Mesodermal cell (in vitro differentiated cells): Measurements from ENCODE around the gene FBL.

ENCODE experiments used
- H3K27ac ChIP-seq: 2 replicates; pipeline ENCODE4 v1.7.0; 2013; ENCODE audit warnings: mild to moderate bottlenecking, low read depth, low read length, moderate library complexity; ENCODE audit not compliant: severe bottlenecking
- H3K36me3 ChIP-seq: 2 replicates; pipeline ENCODE4 v1.7.1; 2013; ENCODE audit warnings: mild to moderate bottlenecking, low read length, moderate library complexity; ENCODE audit not compliant: control insufficient read depth, insufficient read depth
- H3K4me1 ChIP-seq: one replicate; pipeline ENCODE4 v1.7.1; 2013; ENCODE audit warnings: mild to moderate bottlenecking, low read length; ENCODE audit not compliant: insufficient read depth, control insufficient read depth, poor library complexity, severe bottlenecking
- H3K4me3 ChIP-seq: 2 replicates; pipeline ENCODE4 v1.7.0; 2013; ENCODE audit warnings: low read length, control low read depth, mild to moderate bottlenecking; ENCODE audit not compliant: insufficient read depth, poor library complexity, severe bottlenecking; ENCODE audit errors: extremely low read depth
- H3K9me3 ChIP-seq: 2 replicates; pipeline ENCODE4 v1.7.1; 2013; ENCODE audit warnings: mild to moderate bottlenecking, low read length, moderate library complexity; ENCODE audit not compliant: control insufficient read depth
- WGBS, 2 experiments: methylation state at CpG; one replicate each; pipeline ENCODE4 v1.1.5; 2013; ENCODE audit warnings: missing lambda C conversion rate in 2 of 2; ENCODE audit not compliant: insufficient coverage in 2 of 2; 5-methylcytosine and 5-hydroxymethylcytosine counted together

Gene FBL

DNA sequence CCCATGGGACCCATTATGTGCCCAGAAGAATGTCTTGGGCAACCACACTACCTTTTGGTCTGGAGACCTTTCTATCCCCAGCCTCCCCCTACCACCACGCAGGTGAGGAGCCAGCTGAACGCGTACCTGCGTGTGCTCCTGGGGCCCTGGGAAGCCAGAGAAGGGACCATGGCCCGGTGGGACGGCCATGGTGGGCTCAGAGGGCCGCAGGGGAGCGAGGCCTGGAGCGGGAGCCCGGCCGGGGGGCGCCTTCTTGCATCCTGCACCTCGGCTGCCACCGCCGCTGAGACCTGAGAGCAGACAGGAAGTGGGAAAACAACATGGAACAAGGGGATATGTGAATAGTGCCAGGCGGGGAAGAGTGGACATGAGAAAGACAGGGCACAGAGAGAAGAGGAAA lies 14.5 kb downstream of the FBL start:
- H3K4me3 ChIP-seq, result no peak overlapping the region
- peaks cover 72% of the 10 kb centered on the region for H3K36me3 ChIP-seq
- WGBS, 2 experiments, result 92 to 99% methylated on average over 12 to 15 of the region's 16 CpGs
- H3K9me3 ChIP-seq, result no peaks in the 10 kb centered on the region
- no peak overlapping the region for H3K27ac ChIP-seq
- H3K4me1 ChIP-seq, result peaks cover 8% of the 10 kb centered on the region

DNA sequence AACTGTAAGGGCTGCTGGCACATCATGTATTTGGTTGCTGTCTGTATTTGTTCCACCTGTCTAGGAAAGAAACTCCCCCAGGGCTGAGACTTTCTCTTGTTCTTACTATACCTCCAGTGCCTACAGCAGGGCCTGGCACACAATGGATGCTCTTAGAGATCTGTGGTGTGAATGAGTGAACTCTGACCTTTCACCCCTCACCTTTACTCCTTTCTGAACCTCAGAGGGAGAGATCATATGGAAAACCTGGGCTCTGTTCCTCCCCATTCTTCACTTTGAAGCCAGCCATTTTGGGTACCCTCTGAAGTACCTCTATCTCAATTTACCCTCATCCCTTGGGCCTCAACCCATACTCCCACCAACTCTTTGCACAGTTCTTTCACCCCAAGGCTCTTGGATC lies 15.3 kb downstream of the FBL start:
- Histone ChIP-seq H3K4me3 (no peak overlapping the region), H3K27ac (no peak overlapping the region), H3K36me3 (peaks cover 69% of the 10 kb centered on the region), H3K9me3 (no peaks in the 10 kb centered on the region), H3K4me1 (peaks cover 8% of the 10 kb centered on the region)

DNA sequence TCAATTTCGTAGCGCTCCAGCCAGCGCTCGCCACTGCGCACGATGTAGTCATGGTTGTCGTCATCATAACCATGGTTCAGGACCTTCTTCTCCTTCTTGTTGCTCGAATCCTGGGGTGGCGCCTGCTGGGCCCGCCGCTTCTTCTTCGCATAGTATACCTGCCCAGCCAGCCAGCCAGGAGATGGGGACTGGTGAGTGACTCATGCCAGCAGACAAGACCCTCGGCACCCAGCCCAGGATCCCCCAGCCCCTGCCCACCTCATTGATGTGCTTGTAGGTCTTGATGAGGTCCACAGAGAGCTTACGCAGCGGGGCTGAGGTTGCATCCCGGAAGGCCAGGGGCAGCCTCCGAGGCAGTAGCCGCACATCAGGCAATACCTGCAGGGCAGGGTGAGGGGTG lies 15.8 kb downstream of the FBL start:
- WGBS, 2 experiments, result 97 to 98% methylated on average over 13 to 18 of the region's 18 CpGs
- Histone ChIP-seq H3K36me3 (peaks cover 68% of the 10 kb centered on the region), H3K9me3 (no peaks in the 10 kb centered on the region), H3K27ac (no peak overlapping the region), H3K4me3 (no peak overlapping the region), H3K4me1 (peaks cover 8% of the 10 kb centered on the region)

DNA sequence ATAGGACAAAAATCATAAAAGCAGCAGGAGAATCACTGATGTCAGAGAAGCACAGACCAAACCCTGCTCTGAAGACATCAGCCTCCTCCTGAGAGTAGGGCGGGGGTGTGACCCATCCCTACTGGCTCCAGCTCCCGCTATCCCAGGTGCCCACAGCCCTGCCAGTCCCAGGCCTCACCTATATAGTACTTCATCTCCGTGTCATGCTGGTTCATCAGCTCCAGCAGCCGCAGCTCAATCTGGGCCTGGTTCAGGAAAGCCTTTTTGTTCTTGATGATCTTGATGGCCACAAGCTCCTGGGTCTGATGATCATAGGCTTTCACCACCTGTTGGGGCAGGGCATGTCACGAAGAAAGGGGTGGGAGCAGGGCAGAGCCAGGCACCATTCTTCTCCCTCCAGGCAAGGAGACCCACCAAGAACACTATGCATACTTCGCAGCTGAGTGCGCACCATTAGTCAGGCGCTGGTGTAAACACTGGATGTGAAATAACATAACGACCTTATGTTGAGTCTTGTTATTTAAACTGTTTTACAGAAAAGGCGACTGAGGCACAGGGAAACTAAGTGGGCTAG lies 16.4 kb downstream of the FBL start:
- peaks cover 65% of the 10 kb centered on the region for H3K36me3 ChIP-seq
- H3K9me3 ChIP-seq, result no peaks in the 10 kb centered on the region
- H3K4me3 ChIP-seq, result no peak overlapping the region
- WGBS, 2 experiments, result 93 to 96% methylated on average over 10 of the region's 10 CpGs
- no peak overlapping the region for H3K27ac ChIP-seq
- peaks cover 8% of the 10 kb centered on the region for H3K4me1 ChIP-seq

DNA sequence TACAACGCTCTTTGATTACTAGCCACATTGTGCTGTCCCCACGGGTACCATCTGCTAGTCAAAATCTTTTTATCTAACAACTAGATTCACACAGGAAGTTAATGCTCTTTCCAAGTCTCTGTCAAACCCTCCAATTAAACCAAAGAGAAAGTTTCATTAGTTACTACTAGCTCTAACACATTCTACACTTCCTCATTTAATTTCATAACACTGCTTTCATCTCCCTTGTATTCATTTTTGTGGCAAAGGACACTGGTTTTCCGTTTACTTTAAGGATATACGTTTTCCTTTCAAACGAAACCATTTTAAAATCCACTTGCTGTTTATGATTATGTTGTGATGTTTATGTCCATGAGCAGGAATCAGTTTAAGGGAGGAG lies 17.5 kb downstream of the FBL start:
- 94 to 95% methylated on average over 2 of the region's 5 CpGs for WGBS, 2 experiments
- H3K36me3 ChIP-seq, result peaks cover 59% of the 10 kb centered on the region
- no peaks in the 10 kb centered on the region for H3K9me3 ChIP-seq
- H3K4me3 ChIP-seq, result no peak overlapping the region
- H3K27ac ChIP-seq, result no peak overlapping the region
- peaks cover 5% of the 10 kb centered on the region for H3K4me1 ChIP-seq

DNA sequence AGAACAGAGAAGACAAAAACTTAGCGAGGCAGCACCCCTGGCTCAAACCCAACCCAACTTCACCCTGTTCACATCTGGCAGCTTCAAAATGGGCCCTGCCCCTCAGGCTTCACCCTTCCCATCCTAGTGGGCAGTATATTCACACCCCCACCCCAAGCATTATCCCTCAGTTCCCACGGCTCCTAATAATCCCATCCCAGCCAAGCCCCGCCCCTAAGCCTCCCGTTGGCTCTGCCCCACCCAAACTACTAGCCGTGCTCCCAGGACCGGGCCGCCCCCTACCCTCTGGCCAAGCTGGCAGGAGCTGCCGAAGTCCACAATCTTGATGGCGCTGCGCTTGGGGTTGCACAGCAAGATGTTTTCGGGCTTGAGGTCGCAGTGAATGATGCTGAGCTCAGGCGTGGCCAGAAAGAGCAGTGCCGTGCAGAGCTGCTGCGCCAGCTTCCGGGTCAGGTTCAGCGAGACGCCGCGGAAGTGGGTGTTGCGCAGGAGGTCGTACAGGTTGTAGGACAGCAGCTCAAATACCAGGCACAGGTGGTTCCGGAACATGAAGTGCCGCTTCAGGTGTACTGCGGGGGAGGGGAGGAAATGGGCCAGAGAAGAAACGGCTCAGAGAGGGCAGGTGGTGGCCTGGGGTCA lies 18.0 kb downstream of the FBL start:
- H3K4me1 ChIP-seq, result peaks cover 5% of the 10 kb centered on the region
- peaks cover 59% of the 10 kb centered on the region for H3K36me3 ChIP-seq
- H3K27ac ChIP-seq, result no peak overlapping the region
- no peak overlapping the region for H3K4me3 ChIP-seq
- no peaks in the 10 kb centered on the region for H3K9me3 ChIP-seq
- WGBS, 2 experiments, result 93 to 96% methylated on average over 24 to 26 of the region's 26 CpGs

DNA sequence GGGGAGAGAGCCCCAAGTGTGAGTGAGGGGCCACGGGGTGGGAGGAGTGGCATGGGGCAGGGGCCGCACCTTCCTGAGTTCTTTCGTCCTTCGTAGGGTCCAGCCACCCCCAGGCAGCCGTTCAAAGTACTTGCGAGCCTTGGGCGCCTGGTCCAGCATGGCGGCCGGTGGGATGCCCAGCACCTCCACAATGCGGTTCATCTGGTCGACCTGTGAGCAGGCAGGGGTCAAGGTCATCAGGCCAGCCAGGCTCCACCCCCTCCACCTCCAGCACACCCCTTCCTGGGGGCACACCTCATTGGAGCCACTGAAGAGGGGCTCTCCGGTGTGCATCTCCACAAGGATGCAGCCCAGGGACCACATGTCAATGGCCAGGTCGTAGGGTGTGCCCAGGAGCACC lies 19.0 kb downstream of the FBL start:
- Histone ChIP-seq H3K9me3 (no peaks in the 10 kb centered on the region), H3K27ac (no peak overlapping the region), H3K4me1 (peaks cover 5% of the 10 kb centered on the region), H3K4me3 (no peak overlapping the region), H3K36me3 (peaks cover 59% of the 10 kb centered on the region)
- WGBS, 2 experiments, result 97 to 98% methylated on average over 11 to 12 of the region's 13 CpGs

DNA sequence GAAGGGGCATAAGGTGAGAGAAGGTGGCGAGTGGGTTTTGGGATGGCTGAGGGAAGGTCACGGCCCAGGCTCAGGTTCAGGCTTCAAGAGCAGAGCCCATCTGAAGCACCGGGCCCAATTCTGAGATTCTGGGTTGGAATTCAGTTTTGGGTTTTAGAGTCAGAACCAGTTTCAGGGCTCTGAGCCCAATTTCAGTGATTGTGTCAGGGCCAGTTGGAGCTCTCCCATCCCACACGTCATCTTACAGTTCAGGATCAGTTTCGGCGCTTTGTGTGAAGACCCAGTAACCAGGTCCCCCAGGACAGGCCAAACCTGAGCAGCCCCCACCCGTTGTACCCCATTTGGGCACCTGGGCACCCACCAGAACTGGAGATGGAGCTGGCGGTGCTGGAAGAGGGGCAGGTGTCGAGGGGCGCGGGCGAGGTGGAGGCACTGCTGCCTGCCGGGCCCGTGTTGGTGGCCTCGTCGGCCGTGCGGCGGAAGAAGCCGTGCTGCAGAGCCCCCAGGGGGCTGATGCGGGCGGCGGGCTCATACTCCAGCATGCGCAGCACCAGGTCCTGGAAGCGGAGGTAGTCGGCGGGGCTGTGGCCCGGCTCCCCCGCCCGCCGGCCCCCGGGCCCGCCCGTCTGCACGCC lies 19.8 kb downstream of the FBL start:
- WGBS, 2 experiments, result 97 to 98% methylated on average over 22 to 28 of the region's 35 CpGs
- Histone ChIP-seq H3K4me1 (peaks cover 5% of the 10 kb centered on the region), H3K36me3 (peaks cover 51% of the 10 kb centered on the region), H3K27ac (no peak overlapping the region), H3K4me3 (no peak overlapping the region), H3K9me3 (no peaks in the 10 kb centered on the region)

DNA sequence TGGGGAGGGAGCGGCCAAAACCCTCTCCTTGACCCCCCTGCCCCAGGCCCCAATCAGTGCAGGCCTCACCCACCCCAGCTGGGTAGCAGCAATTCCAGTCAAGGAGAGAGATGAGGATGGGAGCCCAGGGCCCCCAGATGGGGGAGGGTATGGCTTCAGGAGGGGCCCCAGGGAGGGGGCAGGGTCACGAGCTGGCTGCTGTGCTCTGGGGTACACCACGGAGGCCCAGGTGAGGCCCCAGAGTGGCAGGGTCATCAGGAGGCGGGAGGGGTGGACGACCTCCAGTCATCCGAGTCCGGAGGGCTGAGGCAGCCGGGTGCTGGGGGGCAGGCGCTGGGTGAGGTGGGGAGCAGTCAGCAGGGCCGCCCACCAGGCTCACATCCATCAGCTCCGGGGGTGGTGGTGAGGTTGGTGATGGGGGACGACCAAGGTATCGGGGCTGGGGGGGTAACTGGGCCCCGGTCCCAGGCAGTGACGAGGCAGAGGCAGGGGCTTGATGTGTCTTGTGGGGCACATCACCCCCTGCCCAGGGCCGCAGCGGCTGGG lies 20.6 kb downstream of the FBL start:
- no peak overlapping the region for H3K27ac ChIP-seq
- no peak overlapping the region for H3K4me3 ChIP-seq
- peaks cover 4% of the 10 kb centered on the region for H3K4me1 ChIP-seq
- H3K9me3 ChIP-seq, result no peaks in the 10 kb centered on the region
- WGBS, 2 experiments, result 91 to 97% methylated on average over 7 to 12 of the region's 17 CpGs
- H3K36me3 ChIP-seq, result peaks cover 43% of the 10 kb centered on the region

DNA sequence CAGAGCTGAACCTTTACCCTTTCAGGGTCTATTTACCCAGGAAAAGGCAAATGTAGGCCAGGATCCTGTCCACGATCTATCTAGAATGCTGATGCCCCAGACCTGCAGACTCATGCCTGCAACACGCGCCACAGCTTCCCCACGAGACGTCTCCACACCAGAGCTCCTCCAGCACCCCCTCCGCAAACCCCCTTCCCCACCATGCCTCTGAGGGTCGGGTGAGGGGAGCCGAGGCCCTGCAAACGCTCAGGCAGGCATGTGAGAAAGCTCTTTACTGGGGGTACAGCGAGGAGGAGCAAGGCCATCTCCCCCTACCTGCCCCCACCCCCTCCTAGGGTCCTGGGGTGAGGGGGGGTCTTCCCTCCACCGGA lies 21.1 kb downstream of the FBL start:
- no peaks in the 10 kb centered on the region for H3K4me1 ChIP-seq
- H3K27ac ChIP-seq, result peak overlapping the region; percentile 32
- 95% methylated on average over 5 of the region's 11 CpGs for WGBS, 2 experiments
- peaks cover 38% of the 10 kb centered on the region for H3K36me3 ChIP-seq
- H3K4me3 ChIP-seq, result no peak overlapping the region
- H3K9me3 ChIP-seq, result no peaks in the 10 kb centered on the region
